Neural cell (in vitro differentiated cells): Measurements from ENCODE around the gene RPSA. TPM values are rescaled to one million over a fixed set of nuclear protein-coding genes. Genes with fewer than 3 reads are reported as not detected.
"Not testable (repeated sequence)": the region's sequence is repeated elsewhere in the genome, so short reads cannot be mapped to it uniquely, and the experiment has no call there.

Source experiments
- H2AFZ ChIP-seq: fragments of 200-600, 300-800 bp; sonication (generic), shearing (Covaris generic); 2 replicates; pipeline ENCODE4 v1.6.0; 2014; ENCODE audit warnings: low read depth, mild to moderate bottlenecking, antibody characterized with exemption, low read length, moderate library complexity
- H3F3A ChIP-seq: fragments of 200-600 bp; shearing (Covaris generic); 2 replicates; pipeline ENCODE4 v1.6.1; 2016; ENCODE audit warnings: mild to moderate bottlenecking, moderate library complexity, mixed read lengths, antibody characterized with exemption, low read length; ENCODE audit not compliant: insufficient read depth, poor library complexity, severe bottlenecking
- H3K27ac ChIP-seq: fragments of 200-600, 300-800 bp; sonication (generic), shearing (Covaris generic); 2 replicates; pipeline ENCODE4 v1.5.1; 2014; ENCODE audit warnings: mild to moderate bottlenecking, low read length, moderate library complexity
- H3K27me3 ChIP-seq: fragments of 300-800, 200-600 bp; sonication (generic), shearing (Covaris generic); 2 replicates; pipeline ENCODE4 v1.6.0; 2014; ENCODE audit warnings: mild to moderate bottlenecking, low read depth, low read length, moderate library complexity; ENCODE audit not compliant: insufficient read depth
- H3K36me3 ChIP-seq: fragments of 300-800, 200-600 bp; sonication (generic), shearing (Covaris generic); 2 replicates; pipeline ENCODE4 v1.5.1; 2014; ENCODE audit warnings: mild to moderate bottlenecking, antibody characterized with exemption, low read length, moderate library complexity; ENCODE audit not compliant: insufficient read depth
- H3K4me2 ChIP-seq: fragments of 300-800, 200-600 bp; sonication (generic), shearing (Covaris generic); 2 replicates; pipeline ENCODE4 v1.6.0; 2014; ENCODE audit warnings: mild to moderate bottlenecking, low read length
- H3K4me3 ChIP-seq: fragments of 300-800, 200-600 bp; sonication (generic), shearing (Covaris generic); 2 replicates; pipeline ENCODE4 v1.5.1; 2014; ENCODE audit warnings: mild to moderate bottlenecking, low read length, moderate library complexity
- H3K79me2 ChIP-seq: fragments of 200-600 bp; shearing (Covaris generic); replicated peaks from 2 replicates; pipeline ENCODE4 v1.6.0; 2014; ENCODE audit warnings: mild to moderate bottlenecking, low read length, moderate library complexity; ENCODE audit not compliant: insufficient read depth
- H3K9ac ChIP-seq: fragments of 300-800, 200-600 bp; sonication (generic), shearing (Covaris generic); 2 replicates; pipeline ENCODE4 v1.6.1; 2016; ENCODE audit warnings: mild to moderate bottlenecking, low read length, mixed read lengths
- H3K9me2 ChIP-seq: fragments of 200-600 bp; shearing (Covaris generic); 2 replicates; pipeline ENCODE4 v1.6.1; 2016; ENCODE audit warnings: mild to moderate bottlenecking, low read length, mixed read lengths; ENCODE audit not compliant: insufficient read depth
- H3K9me3 ChIP-seq: fragments of 200-600, 300-800 bp; sonication (generic), shearing (Covaris generic); 2 replicates; pipeline ENCODE4 v1.6.1; 2016; ENCODE audit warnings: mild to moderate bottlenecking, mixed run types, low read length, moderate library complexity, mixed read lengths
- H4K20me1 ChIP-seq: fragments of 200-600 bp; shearing (Covaris generic); 2 replicates; pipeline ENCODE4 v1.6.1; 2016; ENCODE audit warnings: mild to moderate bottlenecking, mixed run types; ENCODE audit not compliant: insufficient read depth
- CTCF ChIP-seq: fragments of 450-650 bp; IDR thresholded peaks from 2 replicates; pipeline ENCODE4 v1.5.1; 2014; ENCODE audit warnings: antibody characterized with exemption, mild to moderate bottlenecking, moderate library complexity; ENCODE audit not compliant: poor library complexity, severe bottlenecking
- EP300 ChIP-seq: fragments of 450-650 bp; conservative IDR thresholded peaks from 2 replicates; pipeline ENCODE4 v1.6.1; 2014; ENCODE audit warnings: antibody characterized with exemption, mild to moderate bottlenecking, moderate library complexity; ENCODE audit not compliant: poor library complexity, severe bottlenecking
- EZH2 ChIP-seq: fragments of 200-600, 300-800 bp; shearing (Covaris generic), sonication (generic); IDR thresholded peaks from 2 replicates; pipeline ENCODE4 v1.6.1; 2014; ENCODE audit warnings: antibody characterized with exemption, low read length, borderline replicate concordance, mild to moderate bottlenecking; ENCODE audit not compliant: insufficient read depth, poor library complexity, severe bottlenecking
- MXI1 ChIP-seq: fragments of 450-650 bp; conservative IDR thresholded peaks from 2 replicates; pipeline ENCODE4 v1.6.1; 2014; ENCODE audit warnings: antibody characterized with exemption, mild to moderate bottlenecking; ENCODE audit not compliant: poor library complexity, severe bottlenecking
- POLR2AphosphoS5 ChIP-seq: IDR thresholded peaks from 2 replicates; pipeline ENCODE4 v1.6.1; 2012
- RAD21 ChIP-seq: fragments of 450-650 bp; conservative IDR thresholded peaks from 2 replicates; pipeline ENCODE4 v1.6.1; 2014; ENCODE audit warnings: antibody characterized with exemption, mild to moderate bottlenecking, moderate library complexity
- REST ChIP-seq: IDR thresholded peaks from 2 replicates; pipeline ENCODE4 v1.6.1; 2012; ENCODE audit warnings: borderline replicate concordance
- SMC3 ChIP-seq: fragments of 450-650 bp; conservative IDR thresholded peaks from 2 replicates; pipeline ENCODE4 v1.6.1; 2014; ENCODE audit warnings: antibody characterized with exemption, mild to moderate bottlenecking, moderate library complexity; ENCODE audit not compliant: poor library complexity
- TAF1 ChIP-seq: IDR thresholded peaks from 2 replicates; pipeline ENCODE4 v1.6.1; 2012; ENCODE audit warnings: low read depth
- polyA plus RNA-seq: library from polyadenylated mRNA; depleted of rRNA; stranded (reverse); fragments of >200 nt; gene quantifications from 2 replicates; pipeline ENCODE4 v1.2.3, GENCODE V29; 2014

The RPSA gene
- polyA plus RNA-seq, 1 donor from 2014 or later, result 1,629 TPM

- no peaks in the 10 kb centered on the region for H3K9me3 ChIP-seq
- H3K27ac ChIP-seq, result no peak overlapping the region
- TF ChIP-seq CTCF (no peak), TAF1 (no peak), MXI1 (no peak), REST (no peak), RAD21 (no peak), EP300 (no peak), SMC3 (no peak), EZH2 (no peak), POLR2AphosphoS5 (no peak)
- H3K4me2 ChIP-seq, result no peak overlapping the region
- no peaks in the 10 kb centered on the region for H3K79me2 ChIP-seq
- H4K20me1 ChIP-seq, result no peaks in the 10 kb centered on the region
- no peaks in the 10 kb centered on the region for H3F3A ChIP-seq
- H3K27me3 ChIP-seq, result no peaks in the 10 kb centered on the region
- peaks cover 6% of the 10 kb centered on the region for H3K36me3 ChIP-seq
- H3K9me2 ChIP-seq, result no peaks in the 10 kb centered on the region
- no peak overlapping the region for H2AFZ ChIP-seq
- no peak overlapping the region for H3K4me3 ChIP-seq
- H3K9ac ChIP-seq, result no peak overlapping the region
These were observed 9.5 kb downstream of the RPSA start for GRCh38 chr3:39415983-39416382.

GRCh38 chr3:39416998-39417397 lies 10.5 kb downstream of the RPSA start:
- H3K4me2 ChIP-seq, H3K9ac ChIP-seq: not testable (repeated sequence)

GRCh38 chr3:39418556-39419225 lies 12.2 kb downstream of the RPSA start:
- not testable (repeated sequence) for H2AFZ ChIP-seq, H3K4me3 ChIP-seq, H3K27me3 ChIP-seq, H3K4me2 ChIP-seq, H3F3A ChIP-seq, H4K20me1 ChIP-seq, H3K79me2 ChIP-seq, H3K36me3 ChIP-seq, H3K27ac ChIP-seq, H3K9me3 ChIP-seq, H3K9me2 ChIP-seq, H3K9ac ChIP-seq

More at GRCh38 chr3:39416998-39417397, 10.5 kb downstream of the RPSA start:
- H3K36me3 ChIP-seq, H3K79me2 ChIP-seq, H3F3A ChIP-seq, H2AFZ ChIP-seq, H3K27ac ChIP-seq, H3K4me3 ChIP-seq, H4K20me1 ChIP-seq, H3K9me3 ChIP-seq, H3K9me2 ChIP-seq, H3K27me3 ChIP-seq: not testable (repeated sequence)
